GM12878 (cell line): Measurements from ENCODE around the gene NFILZ. TPM values are rescaled to one million over a fixed set of nuclear protein-coding genes. Genes with fewer than 3 reads are reported as not detected.

ENCODE experiments used
- ATAC-seq: fragments of 200-7000 bp; cut with Tn5 transposase; 3 replicates; pipeline ENCODE4 v1.9.1; 2020; ENCODE audit warnings: mild to moderate bottlenecking, moderate library complexity
- BruUV-seq: library from RNA; stranded (reverse); fragments of 400-500 nt; replicated peaks from 2 replicates; lab custom pipeline; 2021; lab: Mats Ljungman, UMichigan
- CTCF ChIA-PET: fragments of 300-600 bp; sonication (Branson Sonifier 250); formaldehyde crosslinking; extraction: SDS; loops from one replicate; lab custom pipeline; 2021; ENCODE audit warnings: inconsistent platforms; lab: Yijun Ruan, JAX
- POLR2A ChIA-PET: fragments of 350-600 bp; formaldehyde crosslinking; extraction: SDS; loops from one replicate; lab custom pipeline; 2021; ENCODE audit warnings: inconsistent platforms; lab: Charles Lee
- RAD21 ChIA-PET: fragments of 300-600 bp; sonication (Branson Sonifier 250); formaldehyde crosslinking; loops from one replicate; lab custom pipeline; 2023; ENCODE audit warnings: antibody characterized with exemption; ENCODE audit not compliant: unreplicated experiment; lab: Charles Lee
- SMC1A ChIA-PET: fragments of 300-600 bp; sonication (Branson Sonifier 250); formaldehyde crosslinking; loops from one replicate; lab custom pipeline; 2023; ENCODE audit not compliant: unreplicated experiment, uncharacterized antibody; lab: Charles Lee
- DNase-seq: peaks from one replicate; pipeline ENCODE4 v3.0.0-alpha.2; 2011; ENCODE audit warnings: low read depth, low spot score
- FAIRE-seq: peaks from 3 replicates; lab custom pipeline; 2011; peaks lifted over from hg19 to GRCh38; lab: Jason Lieb, UNC
- H2AFZ ChIP-seq: 2 replicates; pipeline ENCODE4 v1.6.0; 2011; ENCODE audit warnings: low read depth, low read length, control low read depth; ENCODE audit not compliant: control insufficient read depth
- H3K27ac ChIP-seq: 2 replicates; pipeline ENCODE4 v1.5.1; 2011; ENCODE audit warnings: control low read depth; ENCODE audit not compliant: control insufficient read depth, insufficient read depth
- H3K27me3 ChIP-seq, 2 experiments: replicated peaks in 1 of 2; 2 replicates each; pipeline versions ENCODE4 v1.6.0 to v1.6.1; 2011; ENCODE audit warnings: low read length in 1 of 2; ENCODE audit not compliant: control insufficient read depth in 2 of 2, insufficient read depth in 2 of 2
- H3K36me3 ChIP-seq, 2 experiments: 2 replicates each; pipeline ENCODE4 v1.5.1; 2011; ENCODE audit warnings: low read length in 1 of 2; ENCODE audit not compliant: control insufficient read depth in 2 of 2, insufficient read depth in 2 of 2
- H3K4me1 ChIP-seq: 2 replicates; pipeline ENCODE4 v1.6.1; 2011; ENCODE audit warnings: mild to moderate bottlenecking, low read length, moderate library complexity, mixed read lengths; ENCODE audit not compliant: control insufficient read depth, insufficient read depth
- H3K4me2 ChIP-seq: 2 replicates; pipeline ENCODE4 v1.6.0; 2011; ENCODE audit warnings: control low read depth; ENCODE audit not compliant: control insufficient read depth, insufficient read depth
- H3K4me3 ChIP-seq: fragments of 200-600 bp; sonication (generic); 2 replicates; pipeline ENCODE4 v1.5.1; 2016
- H3K79me2 ChIP-seq: 2 replicates; pipeline ENCODE4 v1.6.0; 2011; ENCODE audit warnings: low read length; ENCODE audit not compliant: control insufficient read depth, insufficient read depth
- H3K9ac ChIP-seq: 2 replicates; pipeline ENCODE4 v1.8.0; 2011; ENCODE audit warnings: low read length, control low read depth, mixed read lengths; ENCODE audit not compliant: control insufficient read depth, insufficient read depth
- H3K9me3 ChIP-seq: replicated peaks from 3 replicates; pipeline ENCODE4 v1.5.1; 2011; ENCODE audit warnings: mild to moderate bottlenecking, low read length; ENCODE audit not compliant: control insufficient read depth, insufficient read depth
- H4K20me1 ChIP-seq: 2 replicates; pipeline ENCODE4 v1.6.0; 2011; ENCODE audit not compliant: control insufficient read depth, insufficient read depth
- IKZF1 ChIP-seq: fragments of 450-650 bp; conservative IDR thresholded peaks from 2 replicates; pipeline ENCODE4 v1.6.1; 2017; ENCODE audit warnings: antibody characterized with exemption, mild to moderate bottlenecking
- KAT2A ChIP-seq: conservative IDR thresholded peaks from 2 replicates; pipeline ENCODE4 v1.6.1; 2011; ENCODE audit warnings: low read depth, low read length; ENCODE audit not compliant: control insufficient read depth
- MEF2B ChIP-seq: fragments of 450-650 bp; IDR thresholded peaks from 2 replicates; pipeline ENCODE4 v1.6.1; 2018; ENCODE audit warnings: mild to moderate bottlenecking, moderate library complexity; ENCODE audit not compliant: partially characterized antibody, poor library complexity, severe bottlenecking
- MXI1 ChIP-seq: fragments of 150-350 bp; IDR thresholded peaks from 2 replicates; pipeline ENCODE4 v1.6.1; 2011; ENCODE audit warnings: low read depth, mild to moderate bottlenecking, inconsistent platforms, low read length, improper control_type of control experiment
- NR2C2 ChIP-seq: IDR thresholded peaks from 2 replicates; pipeline ENCODE4 v1.6.1; 2011; ENCODE audit warnings: borderline replicate concordance, low read depth; ENCODE audit not compliant: control insufficient read depth, insufficient read length
- RAD51 ChIP-seq: fragments of 450-650 bp; IDR thresholded peaks from 2 replicates; pipeline ENCODE4 v1.6.1; 2016; ENCODE audit warnings: moderate library complexity, mild to moderate bottlenecking, inconsistent platforms
- RB1 ChIP-seq: fragments of 450-650 bp; formaldehyde crosslinking; IDR thresholded peaks from 2 replicates; pipeline ENCODE4 v1.6.1; 2017; ENCODE audit warnings: mild to moderate bottlenecking, borderline replicate concordance
- RUNX3 ChIP-seq: IDR thresholded peaks from 2 replicates; pipeline ENCODE4 v1.6.1; 2012; ENCODE audit warnings: low read length, inconsistent platforms
- SRF ChIP-seq, 2 experiments: IDR thresholded peaks; 2 replicates each; pipeline ENCODE4 v1.6.1; 2011; ENCODE audit warnings: low read depth in 2 of 2, low read length in 2 of 2, mild to moderate bottlenecking in 1 of 2, moderate library complexity in 1 of 2
- TAF1 ChIP-seq: IDR thresholded peaks from 2 replicates; pipeline ENCODE4 v1.6.1; 2011; ENCODE audit warnings: mild to moderate bottlenecking, low read depth, low read length, borderline replicate concordance
- ZBTB40 ChIP-seq: fragments of 450-650 bp; IDR thresholded peaks from 2 replicates; pipeline ENCODE4 v1.6.1; 2016; ENCODE audit warnings: mild to moderate bottlenecking, moderate library complexity, borderline replicate concordance
- WGBS: methylation state at CpG from one replicate; pipeline ENCODE4 v1.1.6; 2016; ENCODE audit warnings: low lambda C conversion rate; ENCODE audit not compliant: insufficient replicate concordance, insufficient coverage; ENCODE audit errors: missing lambda C conversion rate; 5-methylcytosine and 5-hydroxymethylcytosine counted together
- in situ Hi-C: fragments of 300-500 bp; cut with MboI; formaldehyde crosslinking; loops from 9 replicates; pipeline ENCODE4 v1.14.3; 2018; ENCODE audit warnings: mixed read lengths
- intact Hi-C: fragments of 100-400 bp; cut with micrococcal nuclease; formaldehyde crosslinking; loops from one replicate; pipeline ENCODE4 v1.14.2; 2022; ENCODE audit not compliant: unreplicated experiment
- polyA plus RNA-seq, 11 experiments: library from polyadenylated mRNA; depleted of rRNA in 4 of 11; unstranded in 6 of 11; stranded (reverse) in 5 of 11; fragments of >200 nt; fragmentation: Nextera tagmentation in 4 of 11; fragmentation: Illumina TruSeq in 1 of 11; extraction: Ambion mirVana in 4 of 11; extraction: Trizol in 1 of 11; gene quantifications; 1 replicate in 1 of 11; 2 replicates in 10 of 11; pipeline versions ENCODE4 v1.2.1 to v1.2.3, GENCODE V29; 2011 to 2016; ENCODE audit warnings: inconsistent platforms in 2 of 11, missing spikeins in 2 of 11, low read depth in 1 of 11
- total RNA-seq, 4 experiments: library from RNA; depleted of rRNA in 3 of 4; stranded (reverse); fragments of >200 nt in 3 of 4; fragmentation: Illumina TruSeq in 1 of 4; extraction: Trizol in 1 of 4; gene quantifications; 2 replicates each; pipeline versions ENCODE4 v1.2.1 to v1.2.3, GENCODE V29; 2013 to 2021

Gene NFILZ
- total and polyA plus RNA-seq, 10 of the 15 experiments (the other 5 are each of a cell fraction or from before 2014, with no cell fraction given): not detected

- no peak for TF ChIP-seq TAF1
- H3K27ac ChIP-seq: no peak overlapping the region
- H3K79me2 ChIP-seq: no peaks in the 10 kb centered on the region
- H3K27me3 ChIP-seq: no peaks in the 10 kb centered on the region; a peak in 2 of 4 replicates
- DNase-seq (no peak), FAIRE-seq (no peak), ATAC-seq (no peak)
- ChIA-PET RAD21 (no interaction called here), CTCF (interaction anchor here (1.4 kb wide), 1 partner anchor 25 kb away, joined by 3 read pairs; no protein-coding TSS in a partner anchor), SMC1A (no interaction called here), POLR2A (no interaction called here)
- H3K4me1 ChIP-seq: no peaks in the 10 kb centered on the region
- 37% methylated on average over 15 of the region's 18 CpGs for WGBS
- no peak overlapping the region for H3K4me2 ChIP-seq
- BruUV-seq: no TSS peak
- intact Hi-C loops: no loop called here
- no peaks in the 10 kb centered on the region for H3K36me3 ChIP-seq
- no peak overlapping the region for H3K9ac ChIP-seq
- no peak overlapping the region for H3K4me3 ChIP-seq
- no peaks in the 10 kb centered on the region for H4K20me1 ChIP-seq
- in situ Hi-C loops: no loop called here
- no peaks in the 10 kb centered on the region; the same call in 2 of the 3 replicates for H3K9me3 ChIP-seq
- H2AFZ ChIP-seq: no peak overlapping the region
These were observed 19.0 kb upstream of the NFILZ start for GRCh38 chr19:8611391-8611876.

- in situ Hi-C loops (no loop called here), intact Hi-C loops (no loop called here)
- Histone ChIP-seq H3K4me1 (no peaks in the 10 kb centered on the region), H3K4me2 (no peak overlapping the region), H3K27me3 (no peaks in the 10 kb centered on the region; a peak in 2 of 4 replicates), H3K9me3 (no peaks in the 10 kb centered on the region; the same call in 2 of the 3 replicates), H3K27ac (no peak overlapping the region), H3K36me3 (no peaks in the 10 kb centered on the region), H4K20me1 (no peaks in the 10 kb centered on the region), H2AFZ (no peak overlapping the region), H3K4me3 (no peak overlapping the region), H3K79me2 (no peaks in the 10 kb centered on the region), H3K9ac (no peak overlapping the region)
- FAIRE-seq: no peak
- CTCF ChIA-PET: interaction anchor here (0.9 to 1.4 kb wide), 2 partner anchors 26 to 34 kb away, joined by 3 read pairs; no protein-coding TSS in a partner anchor
- no TSS peak for BruUV-seq
- POLR2A ChIA-PET: no interaction called here
- RAD21 ChIA-PET: no interaction called here
- DNase-seq: no peak
- ATAC-seq: peak; percentile 22; the same call in 2 of the 3 replicates
- 19% methylated on average over 12 of the region's 12 CpGs for WGBS
- SMC1A ChIA-PET: interaction anchor here (0.6 kb wide), 1 partner anchor 45 kb away, joined by 3 read pairs; no protein-coding TSS in a partner anchor
- TF ChIP-seq SRF (IDR thresholded peaks at IDR 0.05; ENCODE audit: low read depth in 2 of 2, low read length in 2 of 2) (no peak), RB1 (no peak), RAD51 (no peak), NR2C2 (no peak), MEF2B (peak; percentile 23), MXI1 (no peak), IKZF1 (0 out of 2 replicates have a peak, but pooled peaks have one; percentile 16), RUNX3 (no peak), KAT2A (no peak), ZBTB40 (no peak)
These were observed 18.3 kb upstream of the NFILZ start for GRCh38 chr19:8611877-8612806.
